Measurements from ENCODE around the gene TMEM106C.
A peak's percentile ranks its signal among the peaks of the same experiment; 100 is the strongest.

Gene TMEM106C

DNA sequence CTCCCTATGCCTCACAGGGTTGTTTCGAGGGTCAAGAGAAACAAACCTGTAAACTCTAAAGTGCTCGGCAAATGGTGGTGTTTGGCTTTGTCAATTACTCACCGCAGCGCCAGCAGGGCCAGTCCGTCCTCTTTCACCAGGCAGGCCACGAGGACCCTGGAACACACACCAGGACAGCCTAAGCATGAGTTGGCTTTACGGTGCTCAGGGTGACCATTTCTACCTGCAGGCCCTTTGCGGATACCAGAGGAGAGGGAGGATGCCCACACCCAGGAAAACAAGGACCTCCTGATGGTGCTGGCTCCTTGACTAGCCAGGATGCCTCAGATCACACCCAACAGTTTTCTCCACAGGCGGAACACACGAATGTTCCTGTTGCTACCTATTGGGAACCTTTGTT is 29.4 kb downstream of the TMEM106C start:
- DNase-seq: no peak

DNA sequence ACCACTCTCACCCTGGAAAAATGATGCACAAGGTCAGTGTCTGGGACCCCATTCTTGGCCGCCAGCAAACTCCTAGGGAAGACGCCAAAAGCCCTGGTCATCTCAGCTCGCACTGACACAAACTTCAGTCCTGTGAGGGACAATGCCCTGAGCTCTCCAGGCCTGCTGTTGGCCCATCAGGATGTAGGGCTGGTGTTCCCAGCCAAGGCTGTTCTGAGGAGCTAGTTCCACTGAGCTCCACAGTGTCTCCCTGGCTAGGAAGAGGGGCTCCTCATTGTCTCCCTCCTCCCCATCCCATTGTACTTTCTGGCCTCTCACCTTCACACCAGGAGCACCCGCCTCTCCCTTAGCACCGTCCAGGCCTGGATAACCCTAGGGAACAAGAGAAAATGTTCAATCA is 30.1 kb downstream of the TMEM106C start:
- DNase-seq: no peak

DNA sequence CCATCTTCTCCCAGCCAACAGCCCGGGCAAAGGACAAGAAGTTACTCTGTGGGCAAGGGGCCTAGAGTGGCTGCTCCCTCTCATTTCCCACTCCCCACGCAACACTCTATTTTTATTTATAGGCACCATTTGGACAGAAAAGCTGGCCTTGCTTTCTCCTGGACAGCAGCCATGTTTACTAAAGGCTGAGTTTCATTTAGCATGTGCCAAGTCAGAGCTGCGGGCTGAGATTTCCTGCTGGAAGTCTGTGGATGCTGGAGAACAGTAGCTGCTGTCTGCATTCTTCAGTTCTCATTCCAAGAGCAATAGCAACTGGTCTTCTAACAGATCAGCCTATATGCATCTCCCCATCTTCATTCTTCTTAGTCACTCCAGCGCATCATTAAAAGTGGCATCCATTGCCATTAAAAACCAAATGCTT is 32.6 kb downstream of the TMEM106C start:
- DNase-seq: peak in 18 of 56 donors; percentile 9 to 64 (median 28)

DNA sequence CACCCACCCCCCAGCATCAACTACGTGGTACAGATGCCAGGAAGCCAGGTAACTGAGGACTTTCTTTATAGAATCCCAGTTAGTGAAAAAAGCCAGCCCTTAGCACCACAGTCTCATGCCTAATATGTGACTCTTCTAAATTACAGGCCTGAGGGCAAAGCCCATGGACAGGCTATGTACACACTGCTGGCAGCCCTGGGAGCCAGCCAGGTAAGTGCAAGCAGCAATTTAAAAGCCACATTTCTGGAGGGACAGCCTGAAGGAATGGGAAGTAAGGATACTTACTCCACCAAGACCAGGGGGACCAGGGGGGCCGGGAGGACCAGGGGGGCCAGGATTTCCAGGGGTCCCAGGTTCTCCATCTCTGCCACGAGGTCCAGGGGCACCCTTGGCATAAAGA is 33.9 kb downstream of the TMEM106C start:
- no peak for DNase-seq

DNA sequence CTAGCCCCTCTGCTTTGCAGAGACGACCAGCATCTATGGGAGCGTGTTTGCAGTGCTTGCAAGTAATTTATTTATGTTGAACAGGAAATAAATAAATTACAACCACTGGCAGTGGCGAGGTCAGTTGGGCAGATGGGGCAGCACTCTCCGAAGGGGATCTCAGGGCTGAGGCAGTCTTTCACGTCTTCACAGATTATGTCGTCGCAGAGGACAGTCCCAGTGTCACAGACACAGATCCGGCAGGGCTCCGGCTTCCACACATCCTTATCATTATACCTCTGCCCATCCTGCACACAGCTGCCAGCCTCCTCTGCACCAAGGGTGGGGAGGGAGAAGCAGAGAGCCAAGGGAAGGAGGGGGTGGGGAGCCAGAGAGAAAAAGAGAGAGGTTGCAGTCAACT is 36.4 kb downstream of the TMEM106C start:
- DNase-seq: no peak

DNA sequence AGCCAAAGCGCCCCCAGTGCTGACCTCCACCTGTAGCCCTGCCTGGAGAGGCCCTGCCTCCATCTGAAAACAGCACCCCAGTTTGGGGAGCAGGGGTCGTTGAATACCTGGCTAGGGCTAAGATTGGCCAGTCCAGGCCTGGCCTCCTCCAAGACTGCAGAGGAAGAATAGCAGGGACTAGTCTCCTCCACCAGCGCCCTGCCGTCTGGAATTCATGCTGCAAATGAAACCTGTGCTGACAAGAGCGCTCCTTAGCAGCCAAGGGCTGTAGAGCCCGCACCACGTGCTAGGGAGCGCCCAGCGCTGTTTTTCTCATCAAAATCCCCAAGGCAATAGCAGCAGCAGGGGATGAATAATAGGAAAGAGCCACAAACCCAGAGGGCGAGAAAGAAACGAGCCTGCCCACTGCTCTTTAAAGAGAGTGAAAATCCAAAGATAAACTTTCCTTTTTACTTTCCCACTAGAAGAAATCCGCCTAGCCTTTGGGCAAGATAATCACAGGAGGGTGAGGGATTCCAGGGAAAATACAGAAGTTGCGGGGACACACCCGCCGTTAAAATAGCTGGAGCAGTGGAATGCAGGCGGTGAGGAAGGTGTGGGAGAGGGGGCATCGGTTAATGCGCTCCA is 37.6 kb downstream of the TMEM106C start:
- DNase-seq: no peak

DNA sequence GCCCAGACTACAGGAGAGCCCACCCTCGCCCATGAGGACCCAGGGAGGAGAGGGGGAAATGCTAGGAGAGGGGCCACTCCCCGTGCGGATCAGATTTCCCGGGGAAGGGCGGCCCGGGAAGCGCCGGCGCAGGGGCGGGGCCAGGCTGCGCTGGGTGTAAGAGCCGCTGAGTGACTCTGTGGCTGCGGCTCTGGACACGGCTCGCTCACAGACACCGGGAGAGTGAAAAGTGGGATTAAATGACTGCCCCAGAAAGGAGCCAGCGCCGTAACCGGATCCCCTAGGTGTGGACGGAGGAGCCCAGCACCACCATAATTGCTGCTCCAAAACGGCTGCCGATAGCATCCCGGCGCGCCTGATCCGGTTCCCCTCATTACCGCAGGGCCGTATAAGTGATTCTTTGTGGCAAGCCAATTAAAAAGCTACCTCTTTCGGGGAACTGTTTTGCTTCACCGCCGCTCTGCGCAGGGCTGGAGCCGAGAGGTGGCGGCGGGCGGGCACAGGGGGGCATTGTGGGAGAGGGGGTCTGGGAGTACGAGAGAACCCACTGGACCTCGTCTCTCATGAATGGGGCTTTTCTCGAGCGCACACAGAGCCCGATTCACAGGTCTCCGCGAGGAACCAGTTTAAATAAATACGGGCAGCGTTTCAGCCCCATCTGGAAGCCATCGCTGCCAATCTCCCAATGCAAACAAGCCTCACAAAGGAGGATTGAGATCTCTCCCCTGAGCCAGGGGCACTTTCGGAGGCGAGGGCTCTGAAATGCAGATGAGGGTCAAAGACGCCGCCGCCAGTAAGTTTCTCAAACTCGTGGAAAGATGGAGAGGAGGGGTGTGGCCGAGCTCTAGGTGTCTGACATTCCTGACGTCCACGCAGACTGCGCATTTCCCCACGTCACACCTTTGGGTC is 38.4 kb downstream of the TMEM106C start:
- peak in 5 of 56 donors; percentile 9 to 41 (median 17) for DNase-seq

DNA sequence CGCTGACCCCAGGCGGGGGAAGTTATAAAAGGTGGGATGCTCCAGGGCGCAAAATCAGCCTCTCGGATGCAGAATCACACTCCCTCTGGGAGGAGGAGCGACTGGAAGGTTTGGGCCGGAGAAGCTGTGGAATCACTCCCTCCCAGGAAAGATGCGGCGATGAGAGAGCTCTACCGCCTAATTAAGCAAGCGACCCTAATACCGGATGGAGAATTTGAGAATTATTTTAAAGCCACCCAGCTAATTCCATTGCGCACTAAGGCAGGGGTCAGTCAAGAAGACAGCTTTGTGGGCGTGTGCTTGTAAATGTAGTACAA is 39.0 kb downstream of the TMEM106C start:
- DNase-seq: no peak

DNA sequence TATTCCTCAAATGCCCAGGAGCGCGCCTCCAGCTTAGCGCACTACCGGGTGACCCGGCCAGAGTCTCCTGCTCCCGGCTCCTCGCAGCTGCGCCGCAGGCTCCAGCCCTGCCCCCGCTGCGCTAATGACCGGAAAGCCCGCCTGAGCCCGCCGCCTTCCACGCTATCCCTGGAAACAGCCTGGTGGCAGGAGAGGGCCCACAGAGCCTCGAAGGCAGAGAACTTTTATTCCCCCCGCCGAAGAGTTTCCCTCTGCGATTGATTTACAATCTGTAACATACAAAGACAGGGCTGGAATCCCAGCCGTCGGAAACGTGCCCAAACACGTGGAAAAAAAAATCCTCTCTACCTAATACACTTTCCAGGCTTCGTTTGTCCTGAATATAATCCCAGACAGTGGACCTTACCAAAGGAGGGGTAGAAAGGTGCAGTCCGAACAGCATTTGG is 39.4 kb downstream of the TMEM106C start:
- no peak for DNase-seq

DNA sequence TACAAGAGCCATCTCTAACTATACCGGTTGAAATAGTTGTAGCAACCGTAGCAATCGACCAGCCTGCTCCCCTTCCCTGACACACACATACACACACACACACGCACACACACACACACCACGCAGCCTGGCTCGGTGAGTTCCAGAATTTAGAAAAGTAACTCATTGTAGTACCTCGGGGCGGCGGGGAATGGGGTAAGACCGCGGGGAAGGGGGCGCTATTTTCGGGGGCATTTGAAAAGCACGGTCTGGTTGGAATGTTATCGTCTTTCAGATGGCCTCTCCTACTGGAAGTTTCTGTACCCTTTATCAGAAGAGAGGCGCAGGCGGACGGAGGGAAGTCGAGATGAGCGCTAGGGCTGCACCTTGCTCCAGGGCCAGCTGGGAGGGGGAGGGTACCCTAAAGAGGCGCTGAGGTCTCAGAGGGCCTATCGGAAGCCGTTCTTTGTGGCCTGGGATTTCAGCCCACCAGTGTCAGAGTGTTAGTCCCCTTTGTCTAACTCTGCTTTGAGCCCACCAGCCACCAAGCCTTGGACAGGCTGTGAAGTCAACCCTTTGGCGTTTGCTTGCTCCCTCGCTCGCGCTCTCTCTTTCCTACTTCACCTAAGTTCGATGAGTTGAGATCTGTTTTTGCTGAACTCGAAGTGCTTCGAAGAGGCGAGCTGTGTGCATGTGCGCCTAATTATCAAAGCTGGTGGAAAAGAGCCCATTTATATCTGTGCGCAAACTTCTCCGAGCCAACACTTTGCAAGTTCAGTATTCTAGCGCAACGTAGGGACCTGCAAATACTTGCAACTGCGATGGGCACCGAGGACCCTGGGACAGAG is 40.0 kb downstream of the TMEM106C start:
- DNase-seq: no peak

DNA sequence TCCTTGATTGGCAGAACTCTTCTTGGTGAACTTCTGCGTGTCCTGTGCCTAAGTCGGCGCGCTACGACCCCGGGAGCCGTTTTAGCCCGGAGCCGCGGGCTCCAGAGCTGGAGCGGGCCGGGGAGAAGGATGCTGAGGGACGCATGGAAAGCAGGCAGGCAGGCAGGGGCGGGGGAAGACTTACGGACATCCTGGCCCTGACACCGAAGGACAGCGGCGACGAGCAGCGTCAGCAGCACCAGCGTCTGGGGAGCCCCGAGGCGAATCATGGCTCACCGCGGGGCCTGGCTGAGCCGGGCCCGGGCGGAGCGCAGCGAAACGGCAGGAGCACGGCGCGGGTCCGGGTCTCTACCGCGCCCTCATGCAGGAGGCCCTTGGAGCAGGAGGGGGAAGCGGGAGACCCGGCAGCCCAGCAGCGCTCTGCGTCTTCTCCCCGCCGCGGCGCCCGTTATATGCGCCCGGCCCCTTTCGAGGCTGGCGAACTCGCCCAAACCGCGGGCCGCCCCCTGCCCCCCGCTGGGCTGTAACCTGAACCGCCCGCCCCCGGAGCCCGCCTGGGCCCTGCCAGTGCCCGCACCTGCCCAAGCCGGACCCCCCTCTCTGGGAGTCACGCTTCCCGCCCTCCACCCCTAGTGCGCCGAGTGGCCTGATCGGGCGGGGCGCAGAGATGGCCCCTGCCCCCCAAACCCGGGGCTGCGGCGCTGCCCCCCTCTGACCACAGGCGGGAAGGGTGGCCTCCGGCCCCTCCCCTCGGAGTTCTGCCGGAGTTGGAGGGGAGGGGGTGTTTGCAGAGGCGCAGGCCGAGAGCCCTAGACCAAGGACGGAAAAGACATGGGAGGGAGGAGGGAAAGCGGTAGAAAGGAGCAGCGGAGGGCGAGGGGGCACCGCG is 40.9 kb downstream of the TMEM106C start, which contains the start of gene COL2A1:
Gene COL2A1 (minus strand): TSS at position 424 of the 889 bp plus-strand sequence. CDS start 155 bp downstream, at position 269.
- DNase-seq: no peak

DNA sequence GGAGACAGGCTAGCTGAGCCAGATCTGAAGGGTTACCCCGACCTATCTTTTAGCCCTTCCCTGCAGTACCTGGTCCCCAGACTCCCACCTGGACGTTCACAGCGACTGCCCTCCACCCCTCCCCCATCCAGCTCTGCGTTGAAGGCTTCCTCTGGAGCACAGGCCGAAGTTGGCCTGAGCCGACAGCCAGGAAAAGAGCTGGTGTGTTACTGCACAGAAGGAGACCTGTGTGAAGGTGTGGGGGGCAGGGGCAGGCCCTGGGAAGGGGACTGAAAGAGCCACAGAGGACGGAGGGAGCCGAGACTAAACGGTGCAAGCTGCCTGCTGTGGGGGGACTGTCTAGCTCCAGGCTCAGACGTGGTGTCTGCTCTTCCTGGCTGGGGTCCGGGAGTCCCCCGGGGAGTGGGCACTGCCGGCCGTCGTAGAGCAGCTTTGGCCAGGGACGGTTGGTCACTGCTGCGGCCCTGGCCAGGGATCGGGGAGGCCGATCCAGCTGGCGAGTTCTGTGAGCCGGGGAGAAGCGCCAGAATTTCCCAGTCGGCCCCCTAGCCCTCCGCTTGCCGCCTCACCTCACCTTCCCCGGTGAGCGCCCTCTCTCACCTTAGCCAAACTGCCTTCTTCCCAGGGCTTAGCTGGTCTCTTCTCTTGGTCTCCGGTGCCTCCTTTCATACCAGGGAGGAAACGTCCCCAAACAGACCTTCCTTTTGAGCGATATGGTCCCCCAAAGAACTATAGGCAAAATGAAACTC is 41.8 kb downstream of the TMEM106C start:
- DNase-seq: no peak

DNA sequence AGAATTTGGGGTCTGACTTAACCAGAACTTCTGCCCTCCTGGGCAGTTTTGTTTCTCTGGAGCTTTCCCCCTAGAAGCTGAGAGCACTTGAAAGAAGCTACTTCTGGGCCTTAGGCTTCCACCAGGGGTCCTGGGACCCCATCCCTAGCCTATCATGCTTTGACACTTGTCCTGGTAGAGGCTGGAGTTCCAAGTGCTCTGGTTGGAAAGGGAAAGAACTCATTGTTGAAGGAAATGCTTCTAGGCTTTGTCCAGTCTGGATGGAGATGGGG is 42.3 kb downstream of the TMEM106C start:
- no peak for DNase-seq

DNA sequence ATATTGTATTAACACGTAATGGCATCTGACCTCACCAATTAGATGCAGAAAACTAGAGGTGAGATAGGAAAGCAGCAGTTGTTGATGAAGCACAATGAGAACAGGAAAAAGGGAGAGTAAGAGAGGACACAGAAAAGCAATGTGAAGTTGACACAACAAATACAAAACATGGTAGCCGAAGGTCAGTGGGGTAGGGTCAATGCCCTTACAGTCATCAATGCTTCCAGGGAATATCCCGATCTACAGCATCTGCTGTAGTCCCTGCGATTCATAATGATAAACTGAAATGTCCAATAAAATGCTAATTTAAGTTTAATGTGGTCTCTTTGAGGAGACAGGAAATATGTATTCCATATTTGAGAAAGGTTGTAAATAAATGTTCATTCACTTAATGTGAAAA is 43.8 kb downstream of the TMEM106C start:
- no peak for DNase-seq

DNA sequence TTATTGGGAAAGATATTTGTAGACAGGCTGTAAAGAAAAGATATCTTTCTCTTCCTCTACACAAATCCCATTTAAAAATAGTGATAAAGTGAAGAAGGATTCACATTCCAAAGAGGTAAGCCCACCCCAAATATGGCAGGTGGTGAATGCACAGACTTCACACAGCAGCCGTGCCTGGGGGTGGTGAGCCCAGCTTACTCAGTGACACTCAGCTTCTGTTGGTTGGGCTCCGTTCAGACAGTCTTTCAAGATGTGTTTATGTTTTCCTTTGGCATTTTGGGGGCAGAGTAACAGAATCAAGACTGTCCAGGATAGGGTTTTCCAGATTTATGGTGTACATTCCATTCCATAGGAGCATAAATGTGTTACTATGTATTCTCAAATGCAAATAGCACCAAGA is 45.0 kb downstream of the TMEM106C start:
- no peak for DNase-seq

DNA sequence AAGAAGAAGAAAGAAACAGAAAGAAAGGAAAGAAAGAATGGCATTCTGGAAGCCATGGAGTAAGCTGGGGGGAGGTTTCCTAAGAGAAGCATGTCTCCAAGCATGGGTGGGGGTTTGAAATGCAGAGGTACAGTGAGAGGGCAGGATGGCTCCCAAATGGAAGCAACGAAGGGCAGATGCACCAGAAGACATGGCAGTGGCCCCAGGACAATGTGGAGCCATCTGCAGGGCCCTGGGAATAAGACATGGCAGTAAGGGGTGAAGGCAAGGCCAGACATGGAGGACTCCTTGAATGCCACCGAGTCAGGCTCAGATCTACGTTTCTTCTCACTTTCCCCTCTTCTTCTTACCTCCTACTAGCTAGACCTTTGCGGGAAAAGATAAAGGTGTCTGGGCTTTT is 45.6 kb downstream of the TMEM106C start:
- no peak for DNase-seq

DNA sequence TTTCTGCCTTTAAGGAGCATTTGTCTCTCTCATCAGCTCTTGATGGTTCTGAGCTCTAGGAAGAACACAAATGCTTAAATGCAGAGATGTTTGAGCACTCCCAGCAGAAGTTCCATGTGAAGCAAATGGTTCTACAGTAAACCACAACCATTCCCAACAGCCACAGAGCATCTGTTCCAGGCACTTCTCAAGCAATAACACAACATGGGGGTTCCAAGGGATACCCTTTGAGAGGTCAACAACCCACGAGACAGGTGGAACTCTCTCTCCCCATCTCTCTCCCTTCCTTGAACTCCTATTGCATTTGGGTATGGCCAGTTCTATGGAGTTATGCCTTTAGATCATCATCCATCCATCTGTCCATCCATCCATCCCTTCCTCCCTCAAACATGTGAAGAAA is 46.1 kb downstream of the TMEM106C start:
- DNase-seq: no peak

DNA sequence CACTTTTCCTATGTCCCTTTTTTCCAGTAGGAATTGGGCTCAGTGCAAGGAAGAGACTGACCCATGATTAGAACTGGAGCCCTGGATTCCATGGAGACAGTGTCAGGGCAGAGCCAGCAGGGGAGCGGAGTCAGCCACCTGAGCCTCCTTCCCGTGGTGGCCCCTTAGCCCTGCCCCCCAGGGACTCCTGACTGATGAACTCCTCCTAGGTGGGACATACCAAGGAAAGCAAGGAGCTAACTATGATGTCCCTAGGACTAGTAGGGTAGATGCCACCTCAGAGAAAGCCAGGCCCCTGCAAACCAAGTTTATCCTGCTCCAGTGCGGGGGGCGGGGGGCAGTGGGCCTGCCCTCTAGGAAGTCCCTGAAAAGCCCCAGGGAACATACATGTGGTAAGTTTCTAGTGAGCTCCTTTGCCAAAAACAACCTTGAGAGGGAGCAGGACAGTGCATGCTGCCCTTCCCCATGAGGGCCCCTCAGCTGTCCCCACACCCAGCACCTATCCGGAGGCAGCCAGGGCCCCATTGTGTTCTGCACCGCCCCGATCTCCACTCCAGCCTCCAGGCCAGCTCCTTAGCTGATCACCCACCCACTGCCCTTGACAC is 47.1 kb downstream of the TMEM106C start:
- no peak for DNase-seq

DNA sequence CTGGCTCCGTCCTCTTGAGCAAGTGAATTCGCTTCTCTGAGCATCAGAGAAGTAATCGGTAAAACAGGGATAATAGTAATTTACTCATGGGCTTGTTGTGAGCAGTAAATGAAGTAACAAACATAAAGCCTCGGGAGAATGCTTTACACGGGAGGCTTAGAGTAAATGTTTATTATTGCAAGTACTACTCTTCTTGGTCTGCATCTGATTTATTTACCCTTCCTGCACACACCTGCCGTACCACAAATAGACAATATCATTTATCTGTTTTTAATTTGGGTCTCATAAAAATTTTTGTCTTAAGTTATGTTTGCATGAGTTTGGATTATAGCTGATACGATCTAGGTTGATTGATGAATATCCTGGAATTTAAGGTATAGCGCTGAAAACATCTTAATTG is 48.7 kb downstream of the TMEM106C start:
- DNase-seq: no peak

DNA sequence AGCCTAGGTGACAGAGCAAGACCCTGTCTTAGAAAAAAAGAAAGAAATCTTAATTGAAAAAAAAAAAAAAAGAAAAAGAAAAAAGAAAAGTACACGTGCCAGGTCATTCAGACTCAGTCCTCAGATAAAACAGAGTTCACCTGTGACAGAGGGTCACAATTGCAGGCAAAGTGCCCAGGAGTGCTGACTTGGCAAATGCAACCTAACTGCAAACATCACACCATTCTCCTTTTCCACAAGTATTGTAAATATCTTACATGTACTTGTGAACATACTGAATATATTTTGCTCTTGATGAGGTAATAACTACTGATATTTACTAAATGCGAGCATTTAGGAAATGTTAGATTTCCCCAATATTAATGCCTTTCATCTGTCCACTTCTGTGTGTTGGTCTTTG is 49.9 kb downstream of the TMEM106C start:
- DNase-seq: no peak
